ENCODE data around the gene WWC1. TPM values are rescaled to one million over a fixed set of nuclear protein-coding genes. Genes with fewer than 3 reads are reported as not detected.

WWC1 gene
- total RNA-seq, 1 donor from 2014 or later = 18.7 TPM

DNA sequence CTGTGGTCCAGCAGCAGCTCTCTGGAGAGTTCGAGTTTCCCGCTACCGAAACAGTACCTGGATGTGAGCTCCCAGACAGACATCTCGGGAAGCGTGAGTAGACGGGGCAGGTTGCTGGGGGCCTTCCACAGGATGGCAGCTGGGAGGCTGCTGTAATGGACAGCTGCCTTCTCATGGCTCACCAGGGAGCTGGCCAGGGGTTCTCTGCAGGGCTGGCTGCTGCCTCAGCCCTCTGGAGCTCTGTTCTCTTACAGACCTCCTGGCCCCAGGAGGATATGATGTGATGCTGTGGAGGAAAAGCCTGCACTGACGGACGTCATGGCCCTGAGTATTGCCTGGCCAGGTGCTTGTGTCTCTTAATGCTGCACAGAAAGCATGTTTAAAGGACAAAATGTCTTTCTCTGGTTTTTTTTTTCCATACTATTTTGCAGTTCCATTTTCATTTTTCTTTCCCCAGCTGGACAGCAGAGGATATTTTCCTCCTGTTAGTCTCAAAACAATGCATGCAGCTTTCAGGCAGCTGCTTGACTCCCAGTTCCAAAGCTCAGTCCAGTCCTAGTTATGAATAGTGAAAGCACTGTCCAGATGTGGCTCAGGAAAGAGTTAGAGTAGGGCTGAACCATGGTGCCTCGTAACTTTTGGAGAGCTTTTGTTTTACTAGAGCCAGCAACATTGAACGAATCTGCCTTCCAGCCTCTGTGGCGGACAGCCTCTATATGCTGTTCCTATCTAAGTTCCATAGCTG lies 117.3 kb downstream of the WWC1 start:
- no peak overlapping the region for H3K27ac ChIP-seq
- no peaks in the 10 kb centered on the region for H3K4me1 ChIP-seq
- no peaks in the 10 kb centered on the region for H3K9me3 ChIP-seq
- no peak overlapping the region for H3K4me3 ChIP-seq
- H3K27me3 ChIP-seq = no peaks in the 10 kb centered on the region
- no peak for TF ChIP-seq POLR2AphosphoS5 (IDR thresholded peaks at IDR 0.05; ENCODE audit: insufficient read depth in 1 of 2, low read depth in 1 of 2)
- no peak for TF ChIP-seq POLR2A (IDR thresholded peaks at IDR 0.05)
- TF ChIP-seq CTCF (IDR thresholded peaks at IDR 0.05) = no peak
- no peak for DNase-seq (ENCODE audit: extremely low spot score in 2 of 2)
- H3K36me3 ChIP-seq = no peaks in the 10 kb centered on the region
- intact Hi-C loops (cut with DNase I) = no loop called here

DNA sequence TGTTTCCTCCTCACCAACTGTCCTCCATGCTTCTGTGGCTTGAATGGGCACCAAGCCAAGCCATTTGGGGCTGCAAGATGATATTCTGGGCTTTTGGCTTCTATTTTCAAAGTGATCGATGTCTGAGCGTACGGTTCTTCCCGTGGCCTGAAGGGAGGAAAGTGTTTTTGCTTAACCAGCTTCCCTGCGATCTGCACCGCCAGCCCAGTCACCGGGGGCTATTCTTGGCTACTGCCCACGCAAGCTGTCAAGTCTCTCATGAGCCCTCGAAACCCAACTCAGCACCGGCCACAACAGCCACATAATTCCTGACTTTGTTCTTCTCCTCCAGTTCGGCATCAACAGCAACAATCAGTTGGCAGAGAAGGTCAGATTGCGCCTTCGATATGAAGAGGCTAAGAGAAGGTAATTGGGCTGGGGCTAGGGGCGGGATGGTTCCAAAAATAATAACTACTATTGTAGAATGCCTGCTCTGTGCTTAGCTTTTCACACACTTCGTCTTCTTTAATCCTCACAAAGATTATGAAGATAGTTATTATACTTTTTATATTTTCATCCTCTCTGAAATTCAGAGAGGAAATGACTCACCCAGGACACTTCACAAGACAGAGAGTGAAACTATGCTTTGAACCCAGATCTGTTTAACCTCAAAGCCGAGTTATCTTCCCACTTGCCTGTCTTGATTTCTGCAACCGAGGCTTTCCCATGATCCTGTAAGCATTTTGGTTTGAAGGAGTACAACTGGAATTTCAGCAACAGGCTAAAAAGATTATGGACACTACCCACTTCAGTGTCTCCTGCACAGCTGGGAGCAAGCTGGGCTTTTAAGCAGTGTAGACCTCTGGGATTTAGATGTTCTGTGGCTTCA lies 118.4 kb downstream of the WWC1 start:
- TF ChIP-seq CTCF (IDR thresholded peaks at IDR 0.05) (no peak), POLR2AphosphoS5 (IDR thresholded peaks at IDR 0.05; ENCODE audit: insufficient read depth in 1 of 2, low read depth in 1 of 2) (no peak), POLR2A (IDR thresholded peaks at IDR 0.05) (no peak)
- Histone ChIP-seq H3K9me3 (no peaks in the 10 kb centered on the region), H3K36me3 (no peaks in the 10 kb centered on the region), H3K27ac (no peak overlapping the region), H3K27me3 (no peaks in the 10 kb centered on the region), H3K4me3 (no peak overlapping the region), H3K4me1 (no peaks in the 10 kb centered on the region)
- intact Hi-C loops (cut with DNase I) = no loop called here
- no peak for DNase-seq (ENCODE audit: extremely low spot score in 2 of 2)

DNA sequence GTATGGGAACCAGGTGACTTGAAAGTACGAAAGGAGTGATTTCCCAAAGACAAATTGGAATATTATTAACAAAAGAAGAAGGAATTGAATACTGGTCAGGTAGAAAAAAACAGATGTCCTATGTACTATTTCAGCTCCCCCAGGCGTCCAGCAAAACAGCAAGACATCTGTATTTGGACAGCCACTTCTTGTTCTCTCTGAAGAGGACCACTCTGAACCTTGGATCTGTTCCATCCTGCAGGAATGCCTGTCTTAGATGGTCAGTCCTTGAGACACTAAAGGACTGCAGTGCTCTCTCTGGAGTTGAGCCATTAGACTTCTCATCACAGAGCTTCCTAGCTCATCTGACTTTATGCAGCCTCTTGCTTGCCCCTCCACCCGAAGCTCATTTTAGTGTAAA lies 120.4 kb downstream of the WWC1 start:
- Histone ChIP-seq H3K27me3 (no peaks in the 10 kb centered on the region), H3K4me3 (no peak overlapping the region), H3K36me3 (no peaks in the 10 kb centered on the region), H3K27ac (no peak overlapping the region), H3K9me3 (no peaks in the 10 kb centered on the region), H3K4me1 (no peaks in the 10 kb centered on the region)
- DNase-seq (ENCODE audit: extremely low spot score in 2 of 2) = no peak
- TF ChIP-seq POLR2AphosphoS5 (IDR thresholded peaks at IDR 0.05; ENCODE audit: insufficient read depth in 1 of 2, low read depth in 1 of 2) = no peak
- TF ChIP-seq CTCF (IDR thresholded peaks at IDR 0.05) = no peak
- no peak for TF ChIP-seq POLR2A (IDR thresholded peaks at IDR 0.05)
- intact Hi-C loops (cut with DNase I) = no loop called here

DNA sequence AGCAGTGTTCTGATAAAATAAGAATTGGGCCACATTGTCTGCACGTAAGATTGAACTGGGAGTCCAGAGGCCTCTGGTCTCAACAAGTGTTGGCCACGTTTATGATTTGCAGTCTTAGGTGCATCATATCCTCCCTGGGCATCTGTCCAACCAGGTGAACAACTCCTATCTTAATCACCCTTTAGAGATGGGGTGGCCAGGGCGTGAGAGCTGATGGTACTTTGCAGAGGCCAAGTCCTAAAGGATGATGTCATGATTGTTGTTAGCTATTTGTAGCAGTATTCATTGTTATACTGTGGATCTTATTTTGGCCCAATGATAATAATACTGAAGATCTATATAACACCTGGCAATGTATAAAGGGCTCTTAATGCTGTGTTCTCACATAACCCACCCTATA lies 121.6 kb downstream of the WWC1 start:
- Histone ChIP-seq H3K9me3 (no peaks in the 10 kb centered on the region), H3K4me1 (no peaks in the 10 kb centered on the region), H3K36me3 (no peaks in the 10 kb centered on the region), H3K27ac (no peak overlapping the region), H3K4me3 (no peak overlapping the region), H3K27me3 (no peaks in the 10 kb centered on the region)
- intact Hi-C loops (cut with DNase I) = no loop called here
- DNase-seq (ENCODE audit: extremely low spot score in 2 of 2) = no peak
- TF ChIP-seq CTCF (IDR thresholded peaks at IDR 0.05) = no peak
- no peak for TF ChIP-seq POLR2AphosphoS5 (IDR thresholded peaks at IDR 0.05; ENCODE audit: insufficient read depth in 1 of 2, low read depth in 1 of 2)
- TF ChIP-seq POLR2A (IDR thresholded peaks at IDR 0.05) = no peak

DNA sequence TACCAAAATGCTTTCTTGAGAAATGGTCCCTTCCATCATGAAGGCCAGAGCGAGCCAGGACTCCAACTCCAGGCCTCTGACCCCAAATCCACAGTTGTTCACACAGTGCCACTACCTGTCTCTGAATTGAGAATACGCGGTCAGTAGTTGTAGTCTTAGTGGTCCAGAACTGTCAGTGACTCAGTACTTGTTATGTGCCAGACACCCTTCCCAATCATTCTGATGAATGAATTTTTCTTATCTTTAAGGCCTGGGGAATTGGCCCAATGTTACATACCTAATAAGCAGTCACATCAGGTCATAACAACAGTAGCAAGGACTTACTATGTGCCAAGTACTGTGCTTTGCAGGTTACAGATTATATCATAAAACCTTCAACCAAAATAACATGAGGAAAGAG lies 122.2 kb downstream of the WWC1 start:
- intact Hi-C loops (cut with DNase I) = no loop called here
- no peak overlapping the region for H3K27ac ChIP-seq

More for the DNA sequence above, 122.2 kb downstream of the WWC1 start:
- H3K4me3 ChIP-seq = no peak overlapping the region
- H3K27me3 ChIP-seq = no peaks in the 10 kb centered on the region
- H3K36me3 ChIP-seq = no peaks in the 10 kb centered on the region
- DNase-seq (ENCODE audit: extremely low spot score in 2 of 2) = no peak
- TF ChIP-seq POLR2A (IDR thresholded peaks at IDR 0.05) = no peak
- no peak for TF ChIP-seq POLR2AphosphoS5 (IDR thresholded peaks at IDR 0.05; ENCODE audit: insufficient read depth in 1 of 2, low read depth in 1 of 2)
- no peak for TF ChIP-seq CTCF (IDR thresholded peaks at IDR 0.05)
- no peaks in the 10 kb centered on the region for H3K4me1 ChIP-seq
- no peaks in the 10 kb centered on the region for H3K9me3 ChIP-seq

All from vagina (tissue), 2 donors.